Hepatocyte (in vitro differentiated cells): ENCODE measurements around the gene HEXA.

Experiments
- CTCF ChIP-seq: fragments of 200-600 bp; sonication (generic); IDR thresholded peaks from 2 replicates; pipeline ENCODE4 v1.5.1; 2016; ENCODE audit warnings: antibody characterized with exemption, mild to moderate bottlenecking; ENCODE audit not compliant: poor library complexity
- EZH2 ChIP-seq: fragments of 200-600 bp; sonication (generic); IDR thresholded peaks from 2 replicates; pipeline ENCODE4 v1.6.1; 2016; ENCODE audit warnings: antibody characterized with exemption, mild to moderate bottlenecking, borderline replicate concordance

GRCh38 chr15:72323752-72324151 lies 52.1 kb downstream of the HEXA start:
- TF ChIP-seq EZH2 (no peak), CTCF (no peak)
